HG03354 (cell line): ENCODE data around the gene TRMT2A.

Experiments
- ATAC-seq: cut with Tn5 transposase; IDR thresholded peaks from one replicate; pipeline ENCODE4 v1.9.1; 2021; ENCODE audit warnings: mild to moderate bottlenecking; ENCODE audit not compliant: unreplicated experiment, poor library complexity, severe bottlenecking

Gene TRMT2A

GRCh38 chr22:20109411-20110358 lies 7.3 kb downstream of the TRMT2A start:
- ATAC-seq, result no peak

- no peak for ATAC-seq
Observed at GRCh38 chr22:20108757-20109230, 8.2 kb downstream of the TRMT2A start.

GRCh38 chr22:20107951-20108756 lies 8.9 kb downstream of the TRMT2A start:
- ATAC-seq, result no peak

GRCh38 chr22:20107471-20107901 lies 9.5 kb downstream of the TRMT2A start:
- no peak for ATAC-seq

GRCh38 chr22:20106849-20107237 lies 10.2 kb downstream of the TRMT2A start:
- ATAC-seq, result no peak

- no peak for ATAC-seq
Observed at GRCh38 chr22:20106205-20106848, 10.7 kb downstream of the TRMT2A start.

- no peak for ATAC-seq
Observed at GRCh38 chr22:20105456-20106204, 11.4 kb downstream of the TRMT2A start.

- ATAC-seq, result no peak
Observed at GRCh38 chr22:20102203-20102780, 14.7 kb downstream of the TRMT2A start.

- no peak for ATAC-seq
Observed at GRCh38 chr22:20101638-20102037, 15.4 kb downstream of the TRMT2A start.

- no peak for ATAC-seq
Observed at GRCh38 chr22:20099099-20099711, 17.8 kb downstream of the TRMT2A start.

GRCh38 chr22:20096574-20097420 lies 20.2 kb downstream of the TRMT2A start:
- ATAC-seq, result no peak

- ATAC-seq, result no peak
Observed at GRCh38 chr22:20095521-20095920, 21.5 kb downstream of the TRMT2A start.

- no peak for ATAC-seq
Observed at GRCh38 chr22:20094197-20094807, 22.7 kb downstream of the TRMT2A start.

GRCh38 chr22:20093418-20094196 lies 23.4 kb downstream of the TRMT2A start:
- ATAC-seq, result no peak

GRCh38 chr22:20092477-20092854 lies 24.6 kb downstream of the TRMT2A start:
- no peak for ATAC-seq

- ATAC-seq, result no peak
Observed at GRCh38 chr22:20091690-20092476, 25.1 kb downstream of the TRMT2A start.
